ENCODE results near the gene ZBBX. TPM values are rescaled to one million over a fixed set of nuclear protein-coding genes. Genes with fewer than 3 reads are reported as not detected.

The ZBBX gene
- total RNA-seq, 1 experiment from 2014 or later = 1.1 TPM

GRCh38 chr3:167306319-167306718 is 73.8 kb downstream of the ZBBX start:
- H3K27ac Mint-ChIP-seq = no peak overlapping the region
- POLR2A ChIA-PET = no interaction called here
- CTCF ChIA-PET = no interaction called here
- TF ChIP-seq CBFB (CRISPR knock-in tag; IDR thresholded peaks at IDR 0.05; ENCODE audit: low read depth) = no peak
- TF ChIP-seq ZMAT4 (CRISPR knock-in tag; IDR thresholded peaks at IDR 0.05) = no peak
- no peak for TF ChIP-seq SOX15 (CRISPR knock-in tag; IDR thresholded peaks at IDR 0.05)
- TF ChIP-seq ZNF121 (CRISPR knock-in tag; IDR thresholded peaks at IDR 0.05) = no peak
- TF ChIP-seq IRF2 (CRISPR knock-in tag; IDR thresholded peaks at IDR 0.05; ENCODE audit: borderline replicate concordance, low read depth) = no peak
- TF ChIP-seq HMGXB4 (CRISPR knock-in tag; IDR thresholded peaks at IDR 0.05) = no peak
- TF ChIP-seq TP53 (CRISPR knock-in tag; IDR thresholded peaks at IDR 0.05) = no peak
- H3K36me3 Mint-ChIP-seq = 0 out of 2 replicates have a peak, but pooled peaks cover 3% of the 10 kb centered on the region
- no peaks in the 10 kb centered on the region for H3K27me3 Mint-ChIP-seq (ENCODE audit: low read depth)
- ATAC-seq (no peak), DNase-seq (ENCODE audit: low spot score) (no peak)
- no peak overlapping the region for H3K4me3 Mint-ChIP-seq
- peaks cover 9% of the 10 kb centered on the region for H3K4me1 Mint-ChIP-seq
- peaks cover 13% of the 10 kb centered on the region for H3K9me3 Mint-ChIP-seq

GRCh38 chr3:167305340-167305890 is 74.7 kb downstream of the ZBBX start:
- ChIA-PET POLR2A (no interaction called here), CTCF (no interaction called here)
- H3K27ac Mint-ChIP-seq = no peak overlapping the region
- DNase-seq (ENCODE audit: low spot score) (no peak), ATAC-seq (no peak)
- no peaks in the 10 kb centered on the region for H3K27me3 Mint-ChIP-seq (ENCODE audit: low read depth)
- H3K36me3 Mint-ChIP-seq = 0 out of 2 replicates have a peak, but pooled peaks cover 3% of the 10 kb centered on the region
- H3K4me1 Mint-ChIP-seq = peaks cover 12% of the 10 kb centered on the region
- H3K4me3 Mint-ChIP-seq = no peak overlapping the region
- peaks cover 13% of the 10 kb centered on the region for H3K9me3 Mint-ChIP-seq
- TF ChIP-seq NR2C2 (CRISPR knock-in tag; IDR thresholded peaks at IDR 0.05) = no peak
- no peak for TF ChIP-seq HMGA2 (CRISPR knock-in tag; IDR thresholded peaks at IDR 0.05)
- no peak for TF ChIP-seq MAX (CRISPR knock-in tag; IDR thresholded peaks at IDR 0.05)
- TF ChIP-seq ATF1 (CRISPR knock-in tag; IDR thresholded peaks at IDR 0.05) = no peak
- no peak for TF ChIP-seq FOXP4 (CRISPR knock-in tag; IDR thresholded peaks at IDR 0.05)
- no peak for TF ChIP-seq ZNF281 (CRISPR knock-in tag; IDR thresholded peaks at IDR 0.05)
- TF ChIP-seq NR3C1 (CRISPR knock-in tag; conservative IDR thresholded peaks at IDR 0.05; ENCODE audit: low read depth) = no peak
- no peak for TF ChIP-seq CDX4 (CRISPR knock-in tag; IDR thresholded peaks at IDR 0.05; ENCODE audit: borderline replicate concordance)
- no peak for TF ChIP-seq ZBTB21 (CRISPR knock-in tag; IDR thresholded peaks at IDR 0.05; ENCODE audit: borderline replicate concordance)
- no peak for TF ChIP-seq ZNF512 (CRISPR knock-in tag; IDR thresholded peaks at IDR 0.05; ENCODE audit: borderline replicate concordance)
- TF ChIP-seq ZMAT4 (CRISPR knock-in tag; IDR thresholded peaks at IDR 0.05) = no peak
- no peak for TF ChIP-seq EMX1 (CRISPR knock-in tag; IDR thresholded peaks at IDR 0.05)
- no peak for TF ChIP-seq ZSCAN18 (CRISPR knock-in tag; IDR thresholded peaks at IDR 0.05)
- no peak for TF ChIP-seq IRF1 (CRISPR knock-in tag; IDR thresholded peaks at IDR 0.05)
- TF ChIP-seq USF1 (CRISPR knock-in tag; IDR thresholded peaks at IDR 0.05) = no peak
- TF ChIP-seq ESRRA (CRISPR knock-in tag; IDR thresholded peaks at IDR 0.05; ENCODE audit: borderline replicate concordance) = no peak

Data from WTC11 (cell line).